DND-41 (cell line): ENCODE measurements around the gene EFTUD2.

ENCODE experiments used
- ATAC-seq: fragments of 200-7000 bp; cut with Tn5 transposase; 3 replicates; pipeline ENCODE4 v1.9.1; 2021; ENCODE audit warnings: low read depth; ENCODE audit not compliant: insufficient read depth
- DNase-seq: peaks from one replicate; pipeline ENCODE4 v3.0.0-alpha.2; 2020
- H2AFZ ChIP-seq: 2 replicates; pipeline ENCODE4 v1.6.0; 2012; ENCODE audit warnings: low read depth, low read length
- H3K27ac ChIP-seq: 2 replicates; pipeline ENCODE4 v1.5.1; 2012; ENCODE audit warnings: low read length, inconsistent platforms
- H3K27me3 ChIP-seq: fragments of 200-600 bp; sonication (generic); 2 replicates; pipeline ENCODE4 v1.6.0; 2012; ENCODE audit warnings: low read length, mild to moderate bottlenecking, inconsistent platforms; ENCODE audit not compliant: insufficient read depth, poor library complexity
- H3K36me3 ChIP-seq: 2 replicates; pipeline ENCODE4 v1.5.1; 2012; ENCODE audit warnings: low read length, inconsistent platforms; ENCODE audit not compliant: insufficient read depth
- H3K4me1 ChIP-seq: 2 replicates; pipeline ENCODE4 v1.5.1; 2012; ENCODE audit warnings: mild to moderate bottlenecking, low read length; ENCODE audit not compliant: insufficient read depth
- H3K4me2 ChIP-seq: 2 replicates; pipeline ENCODE4 v1.6.0; 2012; ENCODE audit warnings: mild to moderate bottlenecking, moderate library complexity, low read length, inconsistent platforms; ENCODE audit not compliant: insufficient read depth
- H3K4me3 ChIP-seq, 2 experiments: fragments of 200-600 bp in 1 of 2; shearing (Covaris generic) in 1 of 2; 2 replicates each; pipeline ENCODE4 v1.5.1; 2012 to 2016; ENCODE audit warnings: inconsistent platforms in 2 of 2, low read length in 2 of 2, mild to moderate bottlenecking in 2 of 2, low read depth in 1 of 2, moderate library complexity in 1 of 2
- H3K79me2 ChIP-seq: 2 replicates; pipeline ENCODE4 v1.6.0; 2012; ENCODE audit warnings: low read length, inconsistent platforms; ENCODE audit not compliant: insufficient read depth
- H3K9ac ChIP-seq: 2 replicates; pipeline ENCODE4 v1.6.0; 2012; ENCODE audit warnings: low read depth, mild to moderate bottlenecking, inconsistent platforms, low read length, moderate library complexity
- H3K9me3 ChIP-seq: 2 replicates; pipeline ENCODE4 v1.5.1; 2012; ENCODE audit warnings: low read length, moderate library complexity, mild to moderate bottlenecking, inconsistent platforms; ENCODE audit not compliant: insufficient read depth, severe bottlenecking
- H4K20me1 ChIP-seq: 2 replicates; pipeline ENCODE4 v1.6.0; 2012; ENCODE audit warnings: low read length; ENCODE audit not compliant: insufficient read depth
- EZH2 ChIP-seq: IDR thresholded peaks from 3 replicates; pipeline ENCODE4 v1.6.1; 2012; ENCODE audit warnings: borderline replicate concordance, low read depth, mild to moderate bottlenecking, moderate library complexity, low read length, inconsistent platforms; ENCODE audit not compliant: severe bottlenecking
- TF ChIP-seq, protein P1 (sequence below): IDR thresholded peaks from 2 replicates; pipeline ENCODE4 v1.5.1; 2012; ENCODE audit warnings: borderline replicate concordance, low read length, moderate library complexity, mild to moderate bottlenecking; ENCODE audit not compliant: poor library complexity, severe bottlenecking; ENCODE audit errors: extremely low read depth

The EFTUD2 gene

DNA sequence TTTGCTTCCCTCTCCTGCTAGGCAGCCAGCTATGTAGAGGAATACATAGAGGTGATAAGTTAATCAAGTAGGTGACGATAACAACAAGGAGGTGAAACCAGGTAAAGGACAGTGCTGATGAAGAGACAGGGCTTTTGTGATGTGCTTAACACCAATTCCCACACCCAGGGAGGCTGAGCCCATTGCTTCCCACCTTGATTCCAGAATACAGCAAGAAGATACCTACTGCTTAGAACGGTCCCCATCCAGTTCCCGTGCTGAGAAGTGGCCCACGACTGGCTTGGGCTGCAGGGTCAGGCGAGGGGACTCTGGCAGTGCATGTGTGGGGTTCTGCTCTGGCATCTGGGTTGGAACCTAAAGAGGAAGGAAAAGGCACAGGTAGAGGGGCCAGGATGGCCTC is 32.1 kb upstream of the EFTUD2 start:
- Histone ChIP-seq H3K36me3 (peaks cover 100% of the 10 kb centered on the region), H4K20me1 (peaks cover 78% of the 10 kb centered on the region), H3K4me3 (no peak overlapping the region), H3K79me2 (peaks cover 22% of the 10 kb centered on the region), H2AFZ (no peak overlapping the region), H3K9me3 (no peaks in the 10 kb centered on the region), H3K27ac (no peak overlapping the region), H3K9ac (no peak overlapping the region), H3K27me3 (no peaks in the 10 kb centered on the region), H3K4me1 (no peaks in the 10 kb centered on the region), H3K4me2 (no peak overlapping the region)
- no peak for ATAC-seq
- TF ChIP-seq, protein P1, sequence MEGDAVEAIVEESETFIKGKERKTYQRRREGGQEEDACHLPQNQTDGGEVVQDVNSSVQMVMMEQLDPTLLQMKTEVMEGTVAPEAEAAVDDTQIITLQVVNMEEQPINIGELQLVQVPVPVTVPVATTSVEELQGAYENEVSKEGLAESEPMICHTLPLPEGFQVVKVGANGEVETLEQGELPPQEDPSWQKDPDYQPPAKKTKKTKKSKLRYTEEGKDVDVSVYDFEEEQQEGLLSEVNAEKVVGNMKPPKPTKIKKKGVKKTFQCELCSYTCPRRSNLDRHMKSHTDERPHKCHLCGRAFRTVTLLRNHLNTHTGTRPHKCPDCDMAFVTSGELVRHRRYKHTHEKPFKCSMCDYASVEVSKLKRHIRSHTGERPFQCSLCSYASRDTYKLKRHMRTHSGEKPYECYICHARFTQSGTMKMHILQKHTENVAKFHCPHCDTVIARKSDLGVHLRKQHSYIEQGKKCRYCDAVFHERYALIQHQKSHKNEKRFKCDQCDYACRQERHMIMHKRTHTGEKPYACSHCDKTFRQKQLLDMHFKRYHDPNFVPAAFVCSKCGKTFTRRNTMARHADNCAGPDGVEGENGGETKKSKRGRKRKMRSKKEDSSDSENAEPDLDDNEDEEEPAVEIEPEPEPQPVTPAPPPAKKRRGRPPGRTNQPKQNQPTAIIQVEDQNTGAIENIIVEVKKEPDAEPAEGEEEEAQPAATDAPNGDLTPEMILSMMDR: no peak
- no peak for TF ChIP-seq EZH2
- no peak for DNase-seq

DNA sequence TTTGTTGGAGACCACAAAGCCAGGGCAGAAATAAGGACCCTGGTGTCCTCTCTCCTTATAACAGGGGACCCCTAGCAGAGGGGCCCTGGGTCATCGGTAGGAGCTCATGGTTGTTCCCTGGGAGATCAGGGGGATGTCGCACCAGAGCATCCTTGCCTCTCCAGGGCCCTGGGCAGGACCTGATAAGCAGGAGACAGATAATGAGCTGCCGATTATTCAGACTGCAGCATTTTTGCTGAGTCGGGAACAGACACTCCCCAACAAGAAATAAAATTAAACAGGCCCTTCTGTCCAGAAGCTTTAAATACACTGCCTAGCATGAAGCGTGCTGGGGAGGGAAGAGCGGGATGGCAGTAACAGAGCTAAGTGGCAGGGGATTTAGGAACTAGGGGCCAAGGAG is 31.4 kb upstream of the EFTUD2 start:
- H3K4me2 ChIP-seq: no peak overlapping the region
- no peaks in the 10 kb centered on the region for H3K4me1 ChIP-seq
- H3K27ac ChIP-seq: no peak overlapping the region
- no peaks in the 10 kb centered on the region for H3K27me3 ChIP-seq
- no peak for TF ChIP-seq EZH2
- TF ChIP-seq, protein P1: no peak
- no peak overlapping the region for H3K9ac ChIP-seq
- DNase-seq (no peak), ATAC-seq (no peak)
- H4K20me1 ChIP-seq: peaks cover 77% of the 10 kb centered on the region
- peaks cover 100% of the 10 kb centered on the region for H3K36me3 ChIP-seq
- H3K9me3 ChIP-seq: no peaks in the 10 kb centered on the region
- no peak overlapping the region for H3K4me3 ChIP-seq
- H3K79me2 ChIP-seq: peaks cover 15% of the 10 kb centered on the region
- H2AFZ ChIP-seq: no peak overlapping the region

DNA sequence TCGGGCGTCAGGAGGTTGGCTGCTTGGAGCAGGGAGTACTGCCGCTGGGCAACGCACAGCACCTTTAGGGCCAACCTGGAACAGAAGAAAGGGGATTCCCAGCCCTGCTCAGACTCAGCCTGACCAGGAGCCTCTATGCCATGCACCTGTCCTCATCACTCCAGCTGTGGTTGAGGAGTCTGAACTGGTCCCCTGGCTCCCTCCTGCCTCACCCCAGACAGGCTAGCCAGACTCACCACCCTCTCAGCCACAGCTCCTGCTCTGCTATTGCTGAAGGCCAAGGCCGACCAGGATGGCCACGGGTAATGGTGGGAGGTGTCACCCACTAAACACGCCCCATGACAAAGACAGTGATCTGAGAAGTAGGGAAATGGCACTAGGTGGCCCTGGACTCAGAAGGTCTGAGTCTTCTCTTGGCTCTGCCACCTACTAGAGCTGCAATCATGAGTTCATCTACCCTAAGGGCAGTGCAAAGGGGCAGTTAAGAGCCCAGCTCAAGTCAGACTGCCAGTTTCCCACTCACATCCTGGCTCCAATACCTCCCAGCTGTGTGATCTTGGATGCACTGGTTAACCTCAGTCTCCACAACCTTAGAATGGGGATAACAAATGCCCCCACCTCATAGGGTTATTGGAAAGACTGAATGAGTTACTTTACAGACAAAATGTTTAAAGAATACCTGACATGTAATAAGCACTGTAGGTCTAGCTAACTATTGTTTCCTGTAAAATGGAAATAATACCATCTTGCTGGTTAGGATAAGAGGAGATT is 29.9 kb upstream of the EFTUD2 start:
- H3K9ac ChIP-seq: no peak overlapping the region
- peaks cover 85% of the 10 kb centered on the region for H3K36me3 ChIP-seq
- H3K4me1 ChIP-seq: no peaks in the 10 kb centered on the region
- no peaks in the 10 kb centered on the region for H3K27me3 ChIP-seq
- H3K4me2 ChIP-seq: no peak overlapping the region
- TF ChIP-seq, protein P1: no peak
- TF ChIP-seq EZH2: no peak
- H2AFZ ChIP-seq: no peak overlapping the region
- no peak overlapping the region for H3K4me3 ChIP-seq
- H3K9me3 ChIP-seq: no peaks in the 10 kb centered on the region
- 0 out of 2 replicates have a peak, but pooled peaks cover 2% of the 10 kb centered on the region for H3K79me2 ChIP-seq
- DNase-seq: no peak
- ATAC-seq: no peak
- H4K20me1 ChIP-seq: peaks cover 67% of the 10 kb centered on the region
- H3K27ac ChIP-seq: no peak overlapping the region
